Measurements from ENCODE around the gene DCP2. TPM values are rescaled to one million over a fixed set of nuclear protein-coding genes. Genes with fewer than 3 reads are reported as not detected.

Gene DCP2
- total and polyA plus RNA-seq, 10 of the 15 experiments (the other 5 are each of a cell fraction or from before 2014, with no cell fraction given) = 23.4 to 81.6 (median 47.4) TPM

DNA sequence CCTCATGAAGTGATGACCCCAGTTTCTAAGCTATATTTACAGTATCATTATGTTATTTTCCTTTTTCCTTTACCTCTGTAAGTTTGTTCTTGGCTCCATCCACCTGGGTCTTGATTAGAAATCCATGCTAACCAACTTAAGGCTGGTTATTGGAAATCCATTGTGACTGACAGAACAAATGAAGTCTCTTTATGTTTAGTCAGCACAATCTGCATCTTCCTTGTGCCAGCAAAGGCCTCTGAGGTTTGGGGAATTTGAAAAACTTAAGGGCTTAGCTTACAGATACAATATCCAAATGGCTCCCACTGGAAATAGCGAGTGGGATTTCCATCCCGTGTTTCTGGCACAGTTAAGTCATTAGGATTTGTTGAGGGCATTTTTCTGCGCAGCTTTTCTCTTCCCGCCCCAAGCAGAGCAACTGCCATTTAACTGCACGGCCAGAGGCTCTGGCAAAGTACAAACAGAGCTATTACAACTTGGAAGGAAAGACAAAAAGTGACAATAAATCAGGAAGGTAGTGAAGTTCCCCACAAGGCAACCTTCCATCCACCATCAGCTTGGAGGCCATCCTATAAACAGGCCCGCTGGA lies 64.2 kb downstream of the DCP2 start:
- DNase-seq (ENCODE audit: low read depth, low spot score) = no peak
- intact Hi-C loops (cut with micrococcal nuclease; ENCODE audit: unreplicated experiment) (loop anchor here (10.0 kb wide), 1 partner anchor 464 kb away; no protein-coding TSS in a partner anchor), in situ Hi-C loops (cut with MboI) (no loop called here)
- ChIA-PET RAD21 (ENCODE audit: unreplicated experiment) (no interaction called here), SMC1A (ENCODE audit: uncharacterized antibody, unreplicated experiment) (interaction anchor here (1.3 kb wide), 1 partner anchor 339 kb away, joined by 3 read pairs; no protein-coding TSS in a partner anchor), CTCF (interaction anchor here (1.8 kb wide), 1 partner anchor 45 kb away, joined by 9 read pairs; no protein-coding TSS in a partner anchor), POLR2A (no interaction called here)
- no peak for FAIRE-seq
- no peaks in the 10 kb centered on the region for H3K9me3 ChIP-seq (replicated peaks; ENCODE audit: control insufficient read depth, insufficient read depth, low read length)
- H3K27ac ChIP-seq (ENCODE audit: control insufficient read depth, insufficient read depth) = no peak overlapping the region
- WGBS (ENCODE audit: insufficient coverage, insufficient replicate concordance, low lambda C conversion rate, missing lambda C conversion rate) = 51% methylated on average over 6 of the region's 6 CpGs
- H3K79me2 ChIP-seq (ENCODE audit: control insufficient read depth, insufficient read depth, low read length) = no peaks in the 10 kb centered on the region
- 0 out of 4 replicates have a peak, but pooled peaks cover 0 to 2% of the 10 kb centered on the region in 2 experiments for H3K27me3 ChIP-seq (replicated peaks in 1 of 2; ENCODE audit: control insufficient read depth in 2 of 2, insufficient read depth in 2 of 2, low read length in 1 of 2)
- no peak for ATAC-seq
- H3K4me2 ChIP-seq (ENCODE audit: control insufficient read depth, insufficient read depth) = no peak overlapping the region
- no TSS peak for BruUV-seq (replicated peaks)
- H3K9ac ChIP-seq (ENCODE audit: control insufficient read depth, insufficient read depth, low read length) = no peak overlapping the region
- H3K4me1 ChIP-seq (ENCODE audit: control insufficient read depth, insufficient read depth, low read length) = no peaks in the 10 kb centered on the region
- H3K4me3 ChIP-seq = no peak overlapping the region
- H4K20me1 ChIP-seq (ENCODE audit: control insufficient read depth, insufficient read depth) = no peaks in the 10 kb centered on the region
- no peak for TF ChIP-seq ZZZ3 (IDR thresholded peaks at IDR 0.05; ENCODE audit: control insufficient read depth, insufficient read length, low read depth)
- TF ChIP-seq, protein P1, sequence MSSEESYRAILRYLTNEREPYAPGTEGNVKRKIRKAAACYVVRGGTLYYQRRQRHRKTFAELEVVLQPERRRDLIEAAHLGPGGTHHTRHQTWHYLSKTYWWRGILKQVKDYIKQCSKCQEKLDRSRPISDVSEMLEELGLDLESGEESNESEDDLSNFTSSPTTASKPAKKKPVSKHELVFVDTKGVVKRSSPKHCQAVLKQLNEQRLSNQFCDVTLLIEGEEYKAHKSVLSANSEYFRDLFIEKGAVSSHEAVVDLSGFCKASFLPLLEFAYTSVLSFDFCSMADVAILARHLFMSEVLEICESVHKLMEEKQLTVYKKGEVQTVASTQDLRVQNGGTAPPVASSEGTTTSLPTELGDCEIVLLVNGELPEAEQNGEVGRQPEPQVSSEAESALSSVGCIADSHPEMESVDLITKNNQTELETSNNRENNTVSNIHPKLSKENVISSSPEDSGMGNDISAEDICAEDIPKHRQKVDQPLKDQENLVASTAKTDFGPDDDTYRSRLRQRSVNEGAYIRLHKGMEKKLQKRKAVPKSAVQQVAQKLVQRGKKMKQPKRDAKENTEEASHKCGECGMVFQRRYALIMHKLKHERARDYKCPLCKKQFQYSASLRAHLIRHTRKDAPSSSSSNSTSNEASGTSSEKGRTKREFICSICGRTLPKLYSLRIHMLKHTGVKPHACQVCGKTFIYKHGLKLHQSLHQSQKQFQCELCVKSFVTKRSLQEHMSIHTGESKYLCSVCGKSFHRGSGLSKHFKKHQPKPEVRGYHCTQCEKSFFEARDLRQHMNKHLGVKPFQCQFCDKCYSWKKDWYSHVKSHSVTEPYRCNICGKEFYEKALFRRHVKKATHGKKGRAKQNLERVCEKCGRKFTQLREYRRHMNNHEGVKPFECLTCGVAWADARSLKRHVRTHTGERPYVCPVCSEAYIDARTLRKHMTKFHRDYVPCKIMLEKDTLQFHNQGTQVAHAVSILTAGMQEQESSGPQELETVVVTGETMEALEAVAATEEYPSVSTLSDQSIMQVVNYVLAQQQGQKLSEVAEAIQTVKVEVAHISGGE (CRISPR knock-in tag; IDR thresholded peaks at IDR 0.05) = no peak
- TF ChIP-seq NFYB (IDR thresholded peaks at IDR 0.05; ENCODE audit: insufficient read depth, low read depth, low read length) = no peak
- TF ChIP-seq, protein P2, sequence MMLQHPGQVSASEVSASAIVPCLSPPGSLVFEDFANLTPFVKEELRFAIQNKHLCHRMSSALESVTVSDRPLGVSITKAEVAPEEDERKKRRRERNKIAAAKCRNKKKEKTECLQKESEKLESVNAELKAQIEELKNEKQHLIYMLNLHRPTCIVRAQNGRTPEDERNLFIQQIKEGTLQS (IDR thresholded peaks at IDR 0.05; ENCODE audit: borderline replicate concordance, extremely low read depth, low read depth, low read length) = no peak
- TF ChIP-seq HDAC6 (IDR thresholded peaks at IDR 0.05; ENCODE audit: unreplicated experiment) = no peak
- TF ChIP-seq NR2C1 (IDR thresholded peaks at IDR 0.05) = no peak
- no peaks in the 10 kb centered on the region for H3K36me3 ChIP-seq (ENCODE audit: control insufficient read depth in 2 of 2, insufficient read depth in 2 of 2, low read length in 1 of 2)
- H2AFZ ChIP-seq (ENCODE audit: control insufficient read depth, low read depth, low read length) = no peak overlapping the region
